Type B pancreatic cell (in vitro differentiated cells): Measurements from ENCODE around the gene SLC38A10. TPM values are rescaled to one million over a fixed set of nuclear protein-coding genes. Genes with fewer than 3 reads are reported as not detected.

Source experiments
- DNase-seq: peaks from one replicate; pipeline ENCODE4 v3.0.0; 2021; ENCODE audit warnings: mixed read lengths; ENCODE audit not compliant: unreplicated experiment; ENCODE audit errors: extremely low spot score
- H3K27ac Mint-ChIP-seq: 2 replicates; pipeline ENCODE4 v1.8.0; 2021; ENCODE audit warnings: mild to moderate bottlenecking, mixed read lengths
- H3K27me3 Mint-ChIP-seq: 2 replicates; pipeline ENCODE4 v1.8.0; 2021; ENCODE audit warnings: mixed read lengths
- H3K36me3 Mint-ChIP-seq: 2 replicates; pipeline ENCODE4 v1.8.0; 2021; ENCODE audit warnings: mixed read lengths
- H3K4me1 Mint-ChIP-seq: one replicate; pipeline ENCODE4 v1.8.0; 2021; ENCODE audit warnings: mixed read lengths; ENCODE audit not compliant: unreplicated experiment
- H3K4me3 Mint-ChIP-seq: 2 replicates; pipeline ENCODE4 v1.8.0; 2021; ENCODE audit warnings: mild to moderate bottlenecking, mixed read lengths
- H3K9me3 Mint-ChIP-seq: 2 replicates; pipeline ENCODE4 v1.8.0; 2021; ENCODE audit warnings: mixed read lengths
- total RNA-seq: library from RNA; stranded (reverse); gene quantifications from 2 replicates; pipeline ENCODE4 v1.2.1, GENCODE V29; 2021; ENCODE audit warnings: low replicate concordance
- TF ChIP-seq, protein P1 (sequence below): fragments of 200-600 bp; sonication (generic); conservative IDR thresholded peaks from 2 replicates; pipeline ENCODE4 v1.5.0; 2021; ENCODE audit warnings: antibody characterized with exemption, mild to moderate bottlenecking

The SLC38A10 gene
- total RNA-seq, 1 donor from 2014 or later = 85.0 TPM

DNA sequence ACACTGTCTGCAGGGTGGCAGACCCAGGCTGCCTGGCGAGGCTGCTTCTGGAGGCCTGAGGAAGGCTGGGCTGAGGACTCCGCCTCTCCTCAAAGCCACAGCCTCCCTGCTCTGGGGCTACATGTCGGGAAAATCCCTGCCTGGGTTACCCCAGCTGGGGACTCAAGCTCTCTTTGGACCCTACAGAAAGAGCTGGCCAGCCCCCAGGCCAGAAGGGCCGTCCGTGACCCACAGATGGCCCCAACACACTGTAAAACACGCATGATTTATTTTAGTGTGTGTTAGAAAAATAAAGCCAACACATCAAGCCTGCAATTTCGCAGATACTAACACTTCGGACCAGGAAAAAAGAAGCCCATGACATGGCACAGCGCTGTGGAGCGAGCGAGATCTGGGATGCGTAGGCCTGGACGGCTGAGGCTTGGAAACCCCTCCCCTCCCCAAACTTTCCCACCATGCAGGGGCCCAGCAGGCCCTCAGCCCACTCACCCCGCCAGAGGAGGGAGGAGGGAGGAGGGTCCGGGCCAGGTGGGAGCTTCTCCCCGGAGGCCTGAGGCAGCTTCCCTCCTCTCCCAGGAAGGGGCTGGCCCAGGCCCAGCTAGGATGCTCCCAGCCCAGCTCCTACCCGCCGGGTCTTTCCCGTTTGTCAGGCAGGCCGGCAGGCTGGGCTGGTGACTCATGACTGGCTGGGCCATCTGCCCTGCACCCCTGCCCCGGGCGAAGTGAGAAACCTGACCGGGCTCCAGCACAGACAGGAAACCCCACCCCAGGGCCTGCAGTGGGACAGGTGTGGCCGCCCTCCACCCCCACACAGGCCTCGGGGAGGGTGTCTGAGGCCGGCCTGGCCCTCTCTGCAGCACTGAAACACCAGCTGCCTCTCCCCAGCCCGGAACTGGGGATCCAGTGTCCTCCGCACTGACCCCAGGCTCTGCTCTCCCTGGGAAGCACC is 34.1 kb upstream of the SLC38A10 start:
- TF ChIP-seq, protein P1, sequence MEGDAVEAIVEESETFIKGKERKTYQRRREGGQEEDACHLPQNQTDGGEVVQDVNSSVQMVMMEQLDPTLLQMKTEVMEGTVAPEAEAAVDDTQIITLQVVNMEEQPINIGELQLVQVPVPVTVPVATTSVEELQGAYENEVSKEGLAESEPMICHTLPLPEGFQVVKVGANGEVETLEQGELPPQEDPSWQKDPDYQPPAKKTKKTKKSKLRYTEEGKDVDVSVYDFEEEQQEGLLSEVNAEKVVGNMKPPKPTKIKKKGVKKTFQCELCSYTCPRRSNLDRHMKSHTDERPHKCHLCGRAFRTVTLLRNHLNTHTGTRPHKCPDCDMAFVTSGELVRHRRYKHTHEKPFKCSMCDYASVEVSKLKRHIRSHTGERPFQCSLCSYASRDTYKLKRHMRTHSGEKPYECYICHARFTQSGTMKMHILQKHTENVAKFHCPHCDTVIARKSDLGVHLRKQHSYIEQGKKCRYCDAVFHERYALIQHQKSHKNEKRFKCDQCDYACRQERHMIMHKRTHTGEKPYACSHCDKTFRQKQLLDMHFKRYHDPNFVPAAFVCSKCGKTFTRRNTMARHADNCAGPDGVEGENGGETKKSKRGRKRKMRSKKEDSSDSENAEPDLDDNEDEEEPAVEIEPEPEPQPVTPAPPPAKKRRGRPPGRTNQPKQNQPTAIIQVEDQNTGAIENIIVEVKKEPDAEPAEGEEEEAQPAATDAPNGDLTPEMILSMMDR = no peak
- peak; percentile 86 for DNase-seq
- Mint-ChIP-seq H3K9me3 (no peaks in the 10 kb centered on the region), H3K27me3 (no peaks in the 10 kb centered on the region), H3K27ac (peak overlapping the region; percentile 92), H3K36me3 (no peaks in the 10 kb centered on the region), H3K4me1 (peaks cover 32% of the 10 kb centered on the region), H3K4me3 (peak overlapping the region; percentile 77)

DNA sequence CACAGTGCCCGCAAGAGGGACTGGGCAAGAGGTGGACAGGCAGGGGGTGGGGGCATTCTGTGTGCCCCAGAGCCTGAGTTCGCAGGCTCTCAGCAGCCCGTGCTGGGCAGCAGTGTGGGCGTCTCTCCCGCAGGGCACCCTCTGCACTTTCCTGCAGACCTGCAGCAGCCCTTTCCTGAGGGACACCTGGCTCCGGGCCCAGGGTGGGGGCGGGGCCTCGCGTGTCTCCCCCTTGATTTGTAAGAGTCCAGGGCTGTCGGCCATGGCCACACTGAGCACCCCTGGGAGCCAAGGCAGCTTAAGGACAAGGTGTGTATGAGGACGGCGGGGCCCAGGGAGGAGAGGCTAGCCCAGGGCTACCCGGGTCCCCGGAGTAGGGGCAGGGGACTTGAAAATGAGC is 33.4 kb upstream of the SLC38A10 start:
- no peaks in the 10 kb centered on the region for H3K9me3 Mint-ChIP-seq
- no peak for DNase-seq
- peaks cover 29% of the 10 kb centered on the region for H3K4me1 Mint-ChIP-seq
- no peaks in the 10 kb centered on the region for H3K27me3 Mint-ChIP-seq
- no peak overlapping the region for H3K4me3 Mint-ChIP-seq
- peak overlapping the region; percentile 92 for H3K27ac Mint-ChIP-seq
- H3K36me3 Mint-ChIP-seq = no peaks in the 10 kb centered on the region
- TF ChIP-seq, protein P1 = no peak

DNA sequence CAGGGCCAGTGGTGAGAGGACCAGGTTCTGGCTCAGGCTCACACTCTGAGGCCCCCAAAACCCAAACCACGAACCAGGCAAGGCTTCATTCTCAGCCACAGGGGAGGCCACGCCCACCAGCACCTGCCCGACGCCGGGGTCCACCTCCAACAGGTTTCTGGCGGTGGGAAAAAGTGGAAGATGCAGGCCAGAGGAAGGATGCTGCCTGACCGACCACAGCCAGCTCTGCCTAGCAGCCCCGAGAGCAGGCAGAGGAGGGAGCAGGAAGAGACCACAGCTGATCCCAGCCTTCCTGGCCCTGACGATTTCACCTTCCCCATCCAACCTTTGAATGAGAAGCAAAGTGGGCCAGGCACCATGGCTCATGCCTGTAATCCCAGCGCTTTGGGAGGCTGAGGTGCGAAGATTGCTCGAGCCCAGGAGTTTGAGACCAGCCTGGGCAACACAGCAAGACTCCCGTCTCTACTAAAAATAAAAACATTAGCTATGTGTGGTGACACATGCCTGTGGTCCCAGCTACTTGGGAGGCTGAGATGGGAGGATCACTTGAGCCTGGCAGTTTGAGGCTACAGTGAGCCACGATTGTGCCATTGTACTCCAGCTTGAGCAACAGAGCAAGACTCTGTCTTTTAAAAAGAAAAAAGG is 30.7 kb upstream of the SLC38A10 start:
- Mint-ChIP-seq H3K4me3 (no peak overlapping the region), H3K27ac (no peak overlapping the region), H3K36me3 (no peaks in the 10 kb centered on the region)

DNA sequence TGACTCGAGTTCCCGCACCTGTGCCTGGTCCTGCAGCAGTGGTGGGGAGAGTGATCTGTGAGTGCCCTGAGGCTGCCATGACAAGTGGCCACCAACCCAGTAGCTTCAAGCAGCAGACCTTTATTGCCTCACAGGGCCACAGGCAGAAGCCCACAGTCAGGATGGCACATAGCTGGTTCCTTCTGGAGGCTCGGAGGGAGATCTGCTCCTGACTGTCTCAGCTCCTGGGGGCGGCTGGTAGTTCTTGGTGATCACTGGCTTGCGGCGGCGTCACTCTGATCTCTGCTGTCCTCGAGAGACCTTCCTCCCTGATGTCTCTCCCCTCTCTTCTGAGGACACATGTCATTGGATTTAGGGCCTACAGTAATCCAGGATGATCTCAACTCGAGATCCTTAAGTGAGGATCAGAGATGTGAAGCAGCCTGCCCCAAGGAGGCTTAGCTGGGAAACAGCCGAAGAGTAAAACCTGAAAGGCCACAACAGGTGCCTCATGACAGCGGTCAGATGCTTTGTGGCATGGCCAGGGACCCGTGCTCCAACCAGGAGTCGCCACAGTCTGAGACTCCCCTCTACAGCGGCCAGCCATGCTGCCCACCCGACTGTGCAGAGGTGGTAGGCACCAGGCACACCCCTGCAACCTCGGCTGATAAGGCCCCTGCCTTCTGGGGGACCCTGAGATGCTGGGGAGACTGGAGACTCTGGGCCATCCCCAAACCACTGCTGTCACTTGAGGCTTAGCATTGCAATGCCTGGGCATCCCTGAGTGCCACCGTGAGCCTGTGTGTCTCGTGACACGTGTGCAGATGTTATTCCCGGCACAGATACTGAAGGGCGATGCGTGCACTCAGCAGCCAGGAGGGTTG is 30.0 kb upstream of the SLC38A10 start:
- no peak overlapping the region for H3K4me3 Mint-ChIP-seq
- H3K27me3 Mint-ChIP-seq = no peaks in the 10 kb centered on the region
- no peak for DNase-seq
- H3K27ac Mint-ChIP-seq = no peak overlapping the region
- TF ChIP-seq, protein P1 = no peak
- H3K36me3 Mint-ChIP-seq = no peaks in the 10 kb centered on the region
- H3K4me1 Mint-ChIP-seq = peaks cover 16% of the 10 kb centered on the region
- H3K9me3 Mint-ChIP-seq = no peaks in the 10 kb centered on the region

More for the DNA sequence above, 30.7 kb upstream of the SLC38A10 start:
- no peak for DNase-seq
- Mint-ChIP-seq H3K27me3 (no peaks in the 10 kb centered on the region), H3K9me3 (no peaks in the 10 kb centered on the region), H3K4me1 (peaks cover 19% of the 10 kb centered on the region)
- TF ChIP-seq, protein P1 = no peak

DNA sequence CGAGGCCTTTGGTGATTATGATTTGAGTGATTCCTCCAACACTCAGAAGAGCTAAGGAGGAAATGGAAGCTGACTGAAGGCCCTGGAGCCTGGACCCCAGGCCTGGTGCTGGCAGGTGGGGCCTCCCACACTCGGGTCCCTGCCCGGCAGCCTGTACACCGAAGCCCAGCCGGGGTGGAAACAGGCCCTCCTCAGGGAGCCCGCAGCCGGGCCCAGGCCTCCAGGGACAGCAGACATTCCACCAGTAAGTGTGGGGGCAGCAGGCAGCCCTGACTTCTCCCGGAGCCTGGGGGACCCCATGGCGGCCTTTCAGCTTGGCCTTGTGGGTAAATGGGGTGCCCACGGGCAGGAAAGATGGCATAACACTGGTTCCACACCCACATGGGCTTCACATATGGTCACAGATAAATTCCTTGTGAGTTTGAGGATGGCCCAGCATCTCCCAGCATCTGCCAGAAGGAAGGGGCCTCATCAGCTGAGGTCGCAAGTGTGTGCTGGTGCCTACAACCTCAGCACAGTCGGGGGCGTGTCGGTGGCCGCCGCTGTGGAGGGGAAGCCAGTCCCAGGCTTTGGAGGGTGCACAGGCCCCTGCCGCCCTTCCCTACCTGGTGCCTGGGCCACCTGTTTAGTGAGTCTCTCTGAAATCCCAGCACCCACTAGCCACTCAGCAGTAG is 29.2 kb upstream of the SLC38A10 start:
- H3K36me3 Mint-ChIP-seq = no peaks in the 10 kb centered on the region
- TF ChIP-seq, protein P1 = no peak
- no peak for DNase-seq
- no peaks in the 10 kb centered on the region for H3K9me3 Mint-ChIP-seq
- no peak overlapping the region for H3K27ac Mint-ChIP-seq
- peaks cover 12% of the 10 kb centered on the region for H3K4me1 Mint-ChIP-seq
- H3K4me3 Mint-ChIP-seq = no peak overlapping the region
- H3K27me3 Mint-ChIP-seq = no peaks in the 10 kb centered on the region
